ENCODE data around the gene DCTN4. TPM values are rescaled to one million over a fixed set of nuclear protein-coding genes. Genes with fewer than 3 reads are reported as not detected.

The DCTN4 gene
- total RNA-seq, 2 experiments from 2014 or later, result 35.0 to 35.4 TPM

DNA sequence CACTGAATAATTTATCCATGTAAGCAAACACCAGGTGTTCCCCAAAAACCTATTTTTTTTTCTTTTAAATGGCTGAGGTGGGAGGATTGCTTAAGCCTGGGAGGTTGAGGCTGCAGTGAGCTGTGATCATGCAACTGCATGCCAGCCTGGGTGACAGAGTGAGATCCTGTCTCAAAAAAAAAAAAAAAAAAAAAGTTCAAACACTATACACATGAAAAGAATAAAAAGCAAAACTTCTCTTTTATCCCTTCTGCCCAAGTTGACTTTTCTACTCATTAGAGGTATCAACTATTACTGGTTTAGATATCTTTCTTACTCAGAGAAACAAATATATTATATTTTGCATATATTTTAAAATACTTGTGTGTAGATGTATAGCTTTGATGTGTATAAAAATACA lies 17.8 kb downstream of the DCTN4 start:
- Mint-ChIP-seq H3K27me3 (ENCODE audit: low read depth) (no peaks in the 10 kb centered on the region), H3K9me3 (ENCODE audit: insufficient read depth) (peaks cover 8% of the 10 kb centered on the region), H3K36me3 (ENCODE audit: low read depth) (peaks cover 71% of the 10 kb centered on the region), H3K27ac (no peak overlapping the region), H3K4me1 (ENCODE audit: low read depth) (peaks cover 66% of the 10 kb centered on the region), H3K4me3 (no peak overlapping the region)
- ChIA-PET POLR2A (interaction anchor here (1.4 kb wide), 1 partner anchor 40 kb away, joined by 3 read pairs; the partner anchor contains the start of gene RBM22), CTCF (interaction anchor here (1.2 kb wide), 1 partner anchor 106 kb away, joined by 6 read pairs; the partner anchor contains the start of gene IRGM)
- ATAC-seq (no peak), DNase-seq (no peak)

GRCh38 chr5:150738862-150739261 lies 20.0 kb downstream of the DCTN4 start:
- peaks cover 9% of the 10 kb centered on the region for H3K9me3 Mint-ChIP-seq (ENCODE audit: insufficient read depth)
- CTCF ChIA-PET, result interaction anchor here (0.8 to 1.9 kb wide), 2 partner anchors 13 to 107 kb away, joined by 3 to 9 read pairs; partner anchors contain the start of gene IRGM
- peaks cover 81% of the 10 kb centered on the region for H3K36me3 Mint-ChIP-seq (ENCODE audit: low read depth)
- no peak overlapping the region for H3K27ac Mint-ChIP-seq
- POLR2A ChIA-PET, result interaction anchor here (1.0 kb wide), 1 partner anchor 20 kb away, joined by 6 read pairs; the partner anchor contains the start of gene DCTN4
- no peak overlapping the region for H3K4me3 Mint-ChIP-seq
- DNase-seq (no peak), ATAC-seq (no peak)
- no peaks in the 10 kb centered on the region for H3K27me3 Mint-ChIP-seq (ENCODE audit: low read depth)
- peaks cover 73% of the 10 kb centered on the region for H3K4me1 Mint-ChIP-seq (ENCODE audit: low read depth)

DNA sequence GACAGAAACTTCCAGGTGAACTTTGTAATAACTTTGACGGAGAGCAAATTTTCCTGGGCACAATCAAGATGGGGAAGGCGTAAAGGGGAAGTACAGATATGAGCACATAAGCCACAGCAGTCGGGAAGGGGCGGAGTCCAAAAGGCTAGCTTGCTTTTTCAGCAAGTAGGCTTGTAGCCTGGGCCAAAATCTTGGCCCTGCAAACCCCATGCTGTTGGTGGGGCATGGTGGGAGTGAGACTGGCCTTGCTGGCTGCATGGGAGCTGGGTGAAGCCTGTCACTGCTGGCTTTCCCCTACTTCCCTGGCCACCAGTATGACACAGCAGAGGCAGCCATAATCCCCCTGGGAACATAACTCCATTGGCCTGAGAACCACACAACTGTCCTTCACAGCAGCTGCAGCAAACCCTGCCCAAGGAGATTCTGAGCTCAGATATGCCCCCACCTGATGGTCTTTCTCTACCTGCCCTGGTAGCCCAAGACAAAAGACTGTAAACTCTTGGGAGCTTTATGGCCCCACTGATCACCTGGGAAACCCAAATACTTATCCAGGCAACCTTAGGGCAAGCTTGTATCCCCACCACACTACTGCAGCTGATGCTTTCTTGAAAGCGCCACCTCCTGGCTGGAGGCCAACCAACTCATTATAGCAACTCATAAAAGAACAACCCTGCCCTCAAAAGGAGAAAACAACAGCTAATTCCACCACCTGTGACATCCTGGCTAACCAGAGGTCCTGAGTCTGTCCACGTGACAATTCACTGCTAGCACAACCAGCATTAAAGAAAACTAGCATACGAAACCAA lies 24.0 kb downstream of the DCTN4 start:
- H3K36me3 Mint-ChIP-seq (ENCODE audit: low read depth), result peaks cover 83% of the 10 kb centered on the region
- H3K4me1 Mint-ChIP-seq (ENCODE audit: low read depth), result peaks cover 50% of the 10 kb centered on the region
- ATAC-seq, result no peak
- no peak overlapping the region for H3K4me3 Mint-ChIP-seq
- H3K27me3 Mint-ChIP-seq (ENCODE audit: low read depth), result no peaks in the 10 kb centered on the region
- H3K9me3 Mint-ChIP-seq (ENCODE audit: insufficient read depth), result peaks cover 9% of the 10 kb centered on the region
- CTCF ChIA-PET, result interaction anchor here (0.6 to 4.7 kb wide), 15 partner anchors 8 to 391 kb away, joined by 3 to 30 read pairs (median 4); partner anchors contain the start of genes IRGM, RBM22 and SMIM3
- POLR2A ChIA-PET, result interaction anchor here (1.5 kb wide), 1 partner anchor 34 kb away, joined by 7 read pairs; the partner anchor contains the start of gene RBM22
- no peak for DNase-seq
- H3K27ac Mint-ChIP-seq, result peak overlapping the region; percentile 19

- no peak overlapping the region for H3K4me3 Mint-ChIP-seq
- DNase-seq (no peak), ATAC-seq (no peak)
- ChIA-PET CTCF (interaction anchor here (0.7 to 1.2 kb wide), 4 partner anchors 47 to 320 kb away, joined by 3 to 4 read pairs (median 3); partner anchors contain the start of gene SMIM3), POLR2A (interaction anchor here (0.7 to 1.3 kb wide), 3 partner anchors 11 to 249 kb away, joined by 3 to 8 read pairs (median 3); partner anchors contain the start of gene RBM22)
- no peak overlapping the region for H3K27ac Mint-ChIP-seq
- no peaks in the 10 kb centered on the region for H3K27me3 Mint-ChIP-seq (ENCODE audit: low read depth)
- peaks cover 9% of the 10 kb centered on the region for H3K9me3 Mint-ChIP-seq (ENCODE audit: insufficient read depth)
- H3K36me3 Mint-ChIP-seq (ENCODE audit: low read depth), result peaks cover 69% of the 10 kb centered on the region
- H3K4me1 Mint-ChIP-seq (ENCODE audit: low read depth), result peaks cover 26% of the 10 kb centered on the region
Observed at GRCh38 chr5:150731669-150732242, 27.1 kb downstream of the DCTN4 start.

DNA sequence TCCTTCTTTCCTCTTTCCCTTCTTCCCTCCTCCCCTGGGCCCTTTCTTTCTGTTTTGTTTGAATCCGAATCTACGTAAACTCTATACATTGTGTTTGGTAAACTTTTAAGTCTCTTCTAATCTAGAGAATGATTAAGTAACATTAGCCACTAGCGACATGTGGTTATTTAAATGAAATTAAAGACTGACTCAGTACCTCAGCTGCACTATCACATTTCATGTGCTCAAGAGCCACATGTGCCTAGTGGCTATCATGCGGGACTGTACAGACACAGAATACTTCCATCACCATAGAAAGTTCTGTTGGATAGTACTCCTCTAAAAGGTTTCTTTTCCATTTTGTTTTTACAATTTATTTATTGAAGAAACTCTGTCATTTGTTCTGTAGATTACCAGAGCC lies 29.0 kb downstream of the DCTN4 start:
- Mint-ChIP-seq H3K4me1 (ENCODE audit: low read depth) (peaks cover 11% of the 10 kb centered on the region), H3K9me3 (ENCODE audit: insufficient read depth) (no peaks in the 10 kb centered on the region), H3K27me3 (ENCODE audit: low read depth) (no peaks in the 10 kb centered on the region), H3K27ac (no peak overlapping the region), H3K4me3 (no peak overlapping the region), H3K36me3 (ENCODE audit: low read depth) (peaks cover 56% of the 10 kb centered on the region)
- DNase-seq (no peak), ATAC-seq (no peak)
- ChIA-PET CTCF (interaction anchor here (1.0 kb wide), 1 partner anchor 49 kb away, joined by 4 read pairs; the partner anchor contains the start of gene SMIM3), POLR2A (interaction anchor here (0.6 kb wide), 1 partner anchor 64 kb away, joined by 6 read pairs; no protein-coding TSS in a partner anchor)

DNA sequence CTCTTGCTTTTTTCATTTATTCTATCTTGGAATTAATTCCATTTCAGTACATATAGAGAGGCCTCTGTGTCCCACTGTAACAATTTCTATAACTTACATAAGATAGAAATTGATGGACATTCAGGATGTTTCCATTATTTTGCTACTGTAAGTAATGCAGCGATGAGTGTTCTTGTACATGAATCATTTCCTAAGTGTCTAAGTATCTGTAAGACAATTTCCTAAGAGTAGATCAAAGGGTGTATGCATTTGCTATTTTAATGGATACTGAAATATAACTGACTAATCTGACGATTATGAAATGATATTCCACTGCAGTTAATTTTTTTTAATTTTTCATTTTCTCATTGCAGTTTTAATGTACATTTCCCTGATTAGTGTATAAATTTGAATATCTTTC lies 35.0 kb downstream of the DCTN4 start:
- no peaks in the 10 kb centered on the region for H3K4me1 Mint-ChIP-seq (ENCODE audit: low read depth)
- no peaks in the 10 kb centered on the region for H3K27me3 Mint-ChIP-seq (ENCODE audit: low read depth)
- H3K9me3 Mint-ChIP-seq (ENCODE audit: insufficient read depth), result no peaks in the 10 kb centered on the region
- H3K27ac Mint-ChIP-seq, result no peak overlapping the region
- ChIA-PET POLR2A (no interaction called here), CTCF (no interaction called here)
- DNase-seq, result no peak
- H3K36me3 Mint-ChIP-seq (ENCODE audit: low read depth), result peaks cover 53% of the 10 kb centered on the region
- H3K4me3 Mint-ChIP-seq, result no peak overlapping the region
- no peak for ATAC-seq

DNA sequence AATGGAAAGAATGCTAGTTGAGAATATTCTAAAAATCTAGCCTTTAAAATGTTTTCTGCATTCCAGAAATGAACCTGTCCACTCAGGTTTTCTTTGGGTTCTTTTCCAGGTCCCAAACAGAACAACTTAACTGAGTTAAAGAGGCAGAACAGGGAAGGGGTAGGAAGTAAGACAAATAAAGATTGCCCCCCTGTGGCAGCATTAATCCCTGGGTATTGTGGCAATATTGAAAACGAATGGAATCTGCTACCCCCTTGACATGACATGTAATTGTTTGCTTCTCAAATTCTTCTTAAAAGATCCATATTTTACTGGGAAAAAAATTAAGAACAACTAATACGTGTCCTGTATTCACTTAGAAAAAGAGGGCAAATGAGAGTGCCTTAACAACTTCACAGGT lies 48.7 kb downstream of the DCTN4 start:
- no peaks in the 10 kb centered on the region for H3K9me3 Mint-ChIP-seq (ENCODE audit: insufficient read depth)
- CTCF ChIA-PET, result interaction anchor here (0.7 to 2.1 kb wide), 2 partner anchors 9 to 10 kb away, joined by 3 to 16 read pairs; partner anchors contain the start of gene RBM22
- peaks cover 42% of the 10 kb centered on the region for H3K36me3 Mint-ChIP-seq (ENCODE audit: low read depth)
- POLR2A ChIA-PET, result interaction anchor here (1.8 kb wide), 1 partner anchor 9 kb away, joined by 8 read pairs; the partner anchor contains the start of gene RBM22
- no peaks in the 10 kb centered on the region for H3K27me3 Mint-ChIP-seq (ENCODE audit: low read depth)
- no peak overlapping the region for H3K4me3 Mint-ChIP-seq
- H3K4me1 Mint-ChIP-seq (ENCODE audit: low read depth), result no peaks in the 10 kb centered on the region
- ATAC-seq, result no peak
- H3K27ac Mint-ChIP-seq, result no peak overlapping the region
- no peak for DNase-seq

GRCh38 chr5:150706776-150707390 lies 51.9 kb downstream of the DCTN4 start:
- Mint-ChIP-seq H3K9me3 (ENCODE audit: insufficient read depth) (no peaks in the 10 kb centered on the region), H3K27me3 (ENCODE audit: low read depth) (no peaks in the 10 kb centered on the region), H3K4me1 (ENCODE audit: low read depth) (peaks cover 2% of the 10 kb centered on the region), H3K36me3 (ENCODE audit: low read depth) (peaks cover 30% of the 10 kb centered on the region), H3K4me3 (no peak overlapping the region), H3K27ac (no peak overlapping the region)
- DNase-seq (no peak), ATAC-seq (no peak)
- ChIA-PET POLR2A (no interaction called here), CTCF (no interaction called here)

DNA sequence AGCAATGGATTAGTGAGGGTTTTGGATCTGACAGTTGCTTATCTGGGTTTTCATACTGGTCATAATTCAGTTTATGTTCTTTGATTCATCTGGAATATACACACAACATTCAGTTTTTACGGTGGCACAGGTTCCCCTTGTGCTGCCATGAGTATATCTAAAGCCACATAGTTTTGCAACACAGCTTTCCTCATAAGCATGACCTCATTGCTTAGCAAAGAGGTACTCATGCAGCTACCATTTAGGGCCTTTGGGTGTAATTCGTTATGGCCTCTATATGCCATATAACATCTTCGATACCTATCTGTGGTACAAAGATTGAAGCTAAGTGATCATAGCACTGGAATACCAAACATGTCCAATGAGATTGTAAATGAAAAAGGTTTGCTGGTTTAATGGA lies 55.1 kb downstream of the DCTN4 start:
- Mint-ChIP-seq H3K27ac (no peak overlapping the region), H3K9me3 (ENCODE audit: insufficient read depth) (no peaks in the 10 kb centered on the region), H3K4me1 (ENCODE audit: low read depth) (peaks cover 2% of the 10 kb centered on the region), H3K4me3 (no peak overlapping the region), H3K36me3 (ENCODE audit: low read depth) (peaks cover 15% of the 10 kb centered on the region), H3K27me3 (ENCODE audit: low read depth) (no peaks in the 10 kb centered on the region)
- ATAC-seq, result no peak
- CTCF ChIA-PET, result interaction anchor here (1.1 to 2.7 kb wide), 4 partner anchors 15 to 143 kb away, joined by 3 to 17 read pairs (median 6); partner anchors contain the start of genes IRGM and SMIM3
- POLR2A ChIA-PET, result interaction anchor here (0.9 kb wide), 1 partner anchor 76 kb away, joined by 3 read pairs; no protein-coding TSS in a partner anchor
- DNase-seq, result no peak

- H3K36me3 Mint-ChIP-seq (ENCODE audit: low read depth), result peaks cover 21% of the 10 kb centered on the region
- ATAC-seq (peak; percentile 96), DNase-seq (peak; percentile 95)
- no peaks in the 10 kb centered on the region for H3K27me3 Mint-ChIP-seq (ENCODE audit: low read depth)
- CTCF ChIA-PET, result interaction anchor here (0.5 to 5.8 kb wide), 38 partner anchors 8 to 1362 kb away, joined by 3 to 107 read pairs (median 4); partner anchors contain the start of genes DCTN4, IRGM, SMIM3 and TNIP1
- H3K4me1 Mint-ChIP-seq (ENCODE audit: low read depth), result peaks cover 2% of the 10 kb centered on the region
- H3K27ac Mint-ChIP-seq, result no peak within 1 kb of the TSS
- H3K4me3 Mint-ChIP-seq, result no peak within 1 kb of the TSS
- POLR2A ChIA-PET, result interaction anchor here (0.5 to 2.8 kb wide), 27 partner anchors 9 to 533 kb away, joined by 3 to 42 read pairs (median 3); partner anchors contain the start of genes CD74, DCTN4, IRGM and SMIM3
- no peaks in the 10 kb centered on the region for H3K9me3 Mint-ChIP-seq (ENCODE audit: insufficient read depth)
Observed at GRCh38 chr5:150700594-150701377, 58.0 kb downstream of the DCTN4 start, which contains the start of gene RBM22. RBM22 (minus strand) TSS chr5:150701062; CDS start chr5:150700985, 77 bp downstream.
